Osteoblast (primary cell): ENCODE data around the gene BTG4. TPM values are rescaled to one million over a fixed set of nuclear protein-coding genes. Genes with fewer than 3 reads are reported as not detected.

Experiments
- DNase-seq: peaks from one replicate; pipeline ENCODE4 v3.0.0; 2011; ENCODE audit warnings: low spot score, mixed read lengths; ENCODE audit not compliant: insufficient read length; ENCODE audit errors: missing footprints
- H2AFZ ChIP-seq: 2 replicates; pipeline ENCODE4 v1.6.0; 2011; ENCODE audit warnings: mild to moderate bottlenecking, low read length
- H3K27ac ChIP-seq: 2 replicates; pipeline ENCODE4 v1.5.1; 2011; ENCODE audit warnings: mild to moderate bottlenecking, low read depth, low read length, moderate library complexity
- H3K27me3 ChIP-seq: 2 replicates; pipeline ENCODE4 v1.6.0; 2012; ENCODE audit warnings: mild to moderate bottlenecking, control low read depth, inconsistent platforms, low read length, moderate library complexity; ENCODE audit not compliant: insufficient read depth
- H3K36me3 ChIP-seq: 2 replicates; pipeline ENCODE4 v1.5.1; 2011; ENCODE audit warnings: mild to moderate bottlenecking, low read length, control low read depth, moderate library complexity; ENCODE audit not compliant: insufficient read depth
- H3K4me1 ChIP-seq: 2 replicates; pipeline ENCODE4 v1.5.1; 2011; ENCODE audit warnings: mild to moderate bottlenecking, low read length, control low read depth, moderate library complexity; ENCODE audit not compliant: insufficient read depth
- H3K4me2 ChIP-seq: 2 replicates; pipeline ENCODE4 v1.6.0; 2011; ENCODE audit warnings: mild to moderate bottlenecking, low read length; ENCODE audit not compliant: insufficient read depth
- H3K4me3 ChIP-seq: fragments of 200-600 bp; sonication (generic); 3 replicates; pipeline ENCODE4 v1.5.1; 2012; ENCODE audit warnings: mild to moderate bottlenecking, low read length, inconsistent platforms; ENCODE audit not compliant: insufficient read depth
- H3K79me2 ChIP-seq: 2 replicates; pipeline ENCODE4 v1.6.0; 2012; ENCODE audit warnings: mild to moderate bottlenecking, low read length, control low read depth, inconsistent platforms; ENCODE audit not compliant: insufficient read depth
- H3K9me3 ChIP-seq: 2 replicates; pipeline ENCODE4 v1.5.1; 2011; ENCODE audit warnings: low read depth, low read length, control low read depth
- H4K20me1 ChIP-seq: 2 replicates; pipeline ENCODE4 v1.6.0; 2012; ENCODE audit warnings: mild to moderate bottlenecking, low read length, control low read depth; ENCODE audit not compliant: insufficient read depth
- total RNA-seq: library from RNA; depleted of rRNA; stranded (reverse); fragments of >200 nt; gene quantifications from 2 replicates; pipeline ENCODE4 v1.2.3, GENCODE V29; 2012
- TF ChIP-seq, protein P1 (sequence below): IDR thresholded peaks from 2 replicates; pipeline ENCODE4 v1.5.1; 2011; ENCODE audit warnings: mild to moderate bottlenecking, low read depth, low read length, moderate library complexity; ENCODE audit errors: extremely low read depth

Gene BTG4
- total RNA-seq, 1 donor, result not detected

DNA sequence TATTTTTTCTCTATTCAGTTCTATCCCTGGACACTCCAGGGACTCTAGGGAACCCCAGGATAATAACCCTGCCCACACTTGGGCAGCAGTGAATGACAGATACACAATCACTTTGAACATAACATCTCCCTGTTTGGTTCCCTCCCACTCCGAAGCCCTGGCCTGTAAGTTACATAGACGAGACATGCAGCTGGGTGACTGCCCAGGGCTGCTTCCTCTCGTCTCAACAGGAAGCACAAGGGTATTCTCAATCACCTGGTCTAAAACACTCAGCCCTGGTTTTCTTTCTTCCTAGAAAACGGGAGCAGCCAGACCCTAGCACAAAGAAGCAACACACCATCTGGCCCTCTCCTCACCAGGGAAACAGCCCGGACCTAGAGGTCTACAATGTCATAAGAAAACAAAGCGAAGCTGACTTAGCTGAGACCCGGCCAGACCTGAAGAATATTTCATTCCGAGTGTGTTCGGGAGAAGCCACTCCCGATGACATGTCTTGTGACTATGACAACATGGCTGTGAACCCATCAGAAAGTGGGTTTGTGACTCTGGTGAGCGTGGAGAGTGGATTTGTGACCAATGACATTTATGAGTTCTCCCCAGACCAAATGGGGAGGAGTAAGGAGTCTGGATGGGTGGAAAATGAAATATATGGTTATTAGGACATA is 47.7 kb upstream of the BTG4 start:
- H3K4me2 ChIP-seq, result no peak overlapping the region
- H2AFZ ChIP-seq, result no peak overlapping the region
- H4K20me1 ChIP-seq, result no peaks in the 10 kb centered on the region
- H3K4me3 ChIP-seq, result no peak overlapping the region
- no peaks in the 10 kb centered on the region for H3K79me2 ChIP-seq
- H3K27me3 ChIP-seq, result no peaks in the 10 kb centered on the region
- peaks cover 54% of the 10 kb centered on the region for H3K4me1 ChIP-seq
- no peak for DNase-seq
- peaks cover 37% of the 10 kb centered on the region for H3K36me3 ChIP-seq
- peak overlapping the region; percentile 27 for H3K27ac ChIP-seq
- TF ChIP-seq, protein P1, sequence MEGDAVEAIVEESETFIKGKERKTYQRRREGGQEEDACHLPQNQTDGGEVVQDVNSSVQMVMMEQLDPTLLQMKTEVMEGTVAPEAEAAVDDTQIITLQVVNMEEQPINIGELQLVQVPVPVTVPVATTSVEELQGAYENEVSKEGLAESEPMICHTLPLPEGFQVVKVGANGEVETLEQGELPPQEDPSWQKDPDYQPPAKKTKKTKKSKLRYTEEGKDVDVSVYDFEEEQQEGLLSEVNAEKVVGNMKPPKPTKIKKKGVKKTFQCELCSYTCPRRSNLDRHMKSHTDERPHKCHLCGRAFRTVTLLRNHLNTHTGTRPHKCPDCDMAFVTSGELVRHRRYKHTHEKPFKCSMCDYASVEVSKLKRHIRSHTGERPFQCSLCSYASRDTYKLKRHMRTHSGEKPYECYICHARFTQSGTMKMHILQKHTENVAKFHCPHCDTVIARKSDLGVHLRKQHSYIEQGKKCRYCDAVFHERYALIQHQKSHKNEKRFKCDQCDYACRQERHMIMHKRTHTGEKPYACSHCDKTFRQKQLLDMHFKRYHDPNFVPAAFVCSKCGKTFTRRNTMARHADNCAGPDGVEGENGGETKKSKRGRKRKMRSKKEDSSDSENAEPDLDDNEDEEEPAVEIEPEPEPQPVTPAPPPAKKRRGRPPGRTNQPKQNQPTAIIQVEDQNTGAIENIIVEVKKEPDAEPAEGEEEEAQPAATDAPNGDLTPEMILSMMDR, result no peak
- no peaks in the 10 kb centered on the region for H3K9me3 ChIP-seq

DNA sequence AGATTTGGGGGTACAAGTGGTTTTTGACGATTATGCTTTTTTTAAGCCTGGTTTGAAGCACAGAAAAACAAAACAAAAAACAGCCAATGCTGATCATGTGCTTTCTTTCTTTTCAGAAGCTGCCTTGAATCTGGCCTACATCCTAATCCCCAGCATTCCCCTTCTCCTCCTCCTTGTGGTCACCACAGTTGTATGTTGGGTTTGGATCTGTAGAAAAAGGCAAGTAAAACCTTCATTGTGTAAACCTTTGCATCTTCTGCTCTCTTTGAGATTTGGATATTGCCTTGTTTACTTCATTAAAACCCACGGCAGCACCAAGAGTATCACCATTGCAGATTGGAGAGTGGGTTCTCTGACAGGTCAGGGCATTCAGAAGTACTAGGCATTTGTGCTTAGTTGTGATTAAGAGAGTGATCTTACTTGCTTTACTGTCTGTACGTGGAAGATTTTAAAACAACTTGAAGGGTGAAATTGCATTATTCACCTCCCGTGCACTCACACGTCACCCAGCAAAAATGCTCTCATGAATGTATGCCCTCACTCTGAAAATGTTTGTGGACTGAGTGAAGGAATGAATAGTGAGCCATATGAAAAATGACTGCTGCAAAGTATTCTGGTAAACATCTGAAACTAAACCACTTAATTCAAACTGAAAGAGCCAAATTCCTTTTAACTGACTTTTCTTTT is 45.4 kb upstream of the BTG4 start:
- Histone ChIP-seq H3K4me1 (peaks cover 62% of the 10 kb centered on the region), H2AFZ (peak overlapping the region; percentile 53), H3K27ac (peak overlapping the region; percentile 88), H3K4me3 (peak overlapping the region; percentile 17), H3K36me3 (peaks cover 27% of the 10 kb centered on the region), H3K27me3 (no peaks in the 10 kb centered on the region), H3K4me2 (peak overlapping the region; percentile 62), H3K9me3 (no peaks in the 10 kb centered on the region), H3K79me2 (no peaks in the 10 kb centered on the region), H4K20me1 (no peaks in the 10 kb centered on the region)
- DNase-seq, result no peak
- TF ChIP-seq, protein P1, result no peak

DNA sequence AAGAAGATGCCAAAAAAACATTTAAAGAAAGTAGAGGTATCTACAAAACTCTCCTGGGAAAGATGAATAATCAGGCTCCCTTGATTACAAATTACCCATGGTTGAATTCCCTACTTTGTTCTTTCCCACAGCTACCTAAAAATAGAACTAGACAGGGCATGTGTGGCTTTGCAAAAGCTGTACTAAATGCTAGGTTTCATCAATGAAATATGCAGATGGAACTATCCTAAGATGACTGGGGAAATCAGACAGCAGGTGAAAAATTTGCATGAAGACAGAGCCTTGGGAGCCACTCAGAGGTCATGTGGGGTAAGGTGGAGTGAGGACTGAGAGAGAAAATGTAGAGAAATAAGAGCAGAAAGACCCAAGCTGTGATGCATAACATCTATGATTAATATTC is 43.1 kb upstream of the BTG4 start:
- H3K4me3 ChIP-seq, result no peak overlapping the region
- no peaks in the 10 kb centered on the region for H3K27me3 ChIP-seq
- H3K27ac ChIP-seq, result peak overlapping the region; percentile 88
- H3K4me2 ChIP-seq, result no peak overlapping the region
- peaks cover 28% of the 10 kb centered on the region for H3K36me3 ChIP-seq
- no peaks in the 10 kb centered on the region for H3K79me2 ChIP-seq
- no peak overlapping the region for H2AFZ ChIP-seq
- no peaks in the 10 kb centered on the region for H4K20me1 ChIP-seq
- TF ChIP-seq, protein P1, result no peak
- DNase-seq, result no peak
- H3K9me3 ChIP-seq, result no peaks in the 10 kb centered on the region
- H3K4me1 ChIP-seq, result peaks cover 43% of the 10 kb centered on the region

DNA sequence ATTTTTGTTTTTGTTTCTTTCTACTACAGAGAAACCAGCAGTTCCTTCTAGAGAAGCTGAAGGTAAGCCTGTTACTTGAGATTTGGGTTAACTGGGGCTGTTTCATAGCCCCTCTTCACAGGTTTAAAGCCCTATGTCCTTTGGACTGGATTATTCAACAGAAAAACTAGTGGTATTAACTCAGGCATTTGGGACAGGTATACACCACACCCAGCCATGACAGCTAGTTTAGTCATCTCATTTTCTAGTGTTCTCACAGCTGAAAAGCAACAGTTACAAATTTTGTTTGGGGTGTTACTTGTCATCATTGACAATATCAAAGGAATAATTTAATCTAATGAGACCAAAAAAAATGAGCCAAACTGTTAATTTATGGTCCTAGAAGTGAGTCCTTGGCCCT is 42.3 kb upstream of the BTG4 start:
- Histone ChIP-seq H3K4me3 (no peak overlapping the region), H3K9me3 (no peaks in the 10 kb centered on the region), H3K27me3 (no peaks in the 10 kb centered on the region), H2AFZ (no peak overlapping the region), H3K36me3 (peaks cover 25% of the 10 kb centered on the region), H4K20me1 (no peaks in the 10 kb centered on the region), H3K27ac (peak overlapping the region; percentile 88), H3K79me2 (no peaks in the 10 kb centered on the region), H3K4me2 (no peak overlapping the region), H3K4me1 (peaks cover 43% of the 10 kb centered on the region)
- DNase-seq, result no peak
- TF ChIP-seq, protein P1, result no peak
